Lung microvascular endothelial cell (primary cell): ENCODE data around the gene MELK. TPM values are rescaled to one million over a fixed set of nuclear protein-coding genes. Genes with fewer than 3 reads are reported as not detected.

Experiments
- DNase-seq, 2 donors: peaks; one replicate each; pipeline versions ENCODE4 v3.0.0 to v3.0.0-alpha.2; 2010; ENCODE audit warnings: low read depth in 2 of 2
- total RNA-seq: library from RNA; depleted of rRNA; stranded (reverse); fragments of >200 nt; gene quantifications from 2 replicates; pipeline ENCODE4 v1.2.1, GENCODE V29; 2014

The MELK gene
- total RNA-seq, 1 donor from 2014 or later, result 3.6 TPM

- DNase-seq, result no peak
These were observed 4.2 kb downstream of the MELK start for GRCh38 chr9:36576866-36577265.

- no peak for DNase-seq
These were observed 12.1 kb downstream of the MELK start for GRCh38 chr9:36584620-36585460.

GRCh38 chr9:36590231-36590630, 17.5 kb downstream of the MELK start:
- DNase-seq, result no peak

- DNase-seq, result peak in 1 of 2 donors; percentile 10
These were observed 20.3 kb downstream of the MELK start for GRCh38 chr9:36592801-36593583.

DNA sequence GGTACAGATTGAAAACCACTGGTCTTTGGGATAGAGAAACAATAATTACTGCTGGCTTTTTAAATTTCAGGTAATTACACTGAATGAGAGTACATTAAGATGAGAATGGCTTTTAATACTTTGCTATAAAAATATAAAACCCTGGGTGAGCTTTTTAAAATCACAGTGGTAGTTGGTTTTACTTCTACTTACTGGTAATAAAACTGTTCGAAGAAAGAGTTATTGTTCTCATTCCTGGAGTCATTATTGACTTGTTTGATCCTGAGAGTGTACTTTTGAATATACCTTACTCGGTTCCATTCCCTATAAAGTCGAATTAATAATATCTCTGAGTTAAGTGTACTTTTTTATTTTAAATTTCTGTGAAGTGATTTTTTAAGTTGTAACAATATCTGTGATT, 21.5 kb downstream of the MELK start:
- DNase-seq, result no peak

DNA sequence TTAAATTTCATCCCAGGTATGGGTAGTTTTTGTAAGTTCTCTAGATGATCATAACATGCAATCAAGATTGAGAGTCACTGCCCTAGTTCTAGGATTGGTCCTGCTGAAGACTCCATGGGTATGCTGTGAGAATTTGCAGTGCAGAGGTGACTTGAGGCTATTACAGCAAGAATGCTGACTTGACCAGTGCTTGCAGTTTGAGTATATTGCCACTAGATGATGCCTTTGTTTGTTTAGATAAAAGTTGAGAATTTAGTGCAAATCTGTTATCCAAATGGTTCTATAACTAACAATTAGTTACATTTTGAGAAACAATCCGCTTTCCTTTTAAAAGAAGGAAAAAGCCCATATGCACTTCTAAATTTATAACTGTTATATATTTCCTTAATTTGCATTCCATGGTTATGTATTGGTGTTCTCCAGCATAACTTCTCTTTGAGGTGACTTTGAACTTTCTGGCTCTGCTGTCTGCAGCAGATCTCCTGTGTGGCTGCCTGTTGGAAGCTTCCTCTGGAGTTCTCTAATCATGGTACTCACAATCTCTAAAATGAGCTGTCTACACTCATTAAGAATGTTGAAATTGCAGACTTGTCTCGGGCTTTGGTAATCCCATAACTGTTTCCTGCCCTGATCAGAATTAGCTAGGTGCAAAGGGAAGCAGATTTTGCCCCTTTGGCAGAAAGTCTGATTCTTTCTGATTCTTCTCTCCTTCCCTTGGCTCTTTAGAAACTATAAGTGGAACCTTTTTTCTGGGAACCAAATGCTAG, 24.9 kb downstream of the MELK start:
- DNase-seq, result peak; percentile 55 to 65

GRCh38 chr9:36598273-36598672, 25.6 kb downstream of the MELK start:
- no peak for DNase-seq

DNA sequence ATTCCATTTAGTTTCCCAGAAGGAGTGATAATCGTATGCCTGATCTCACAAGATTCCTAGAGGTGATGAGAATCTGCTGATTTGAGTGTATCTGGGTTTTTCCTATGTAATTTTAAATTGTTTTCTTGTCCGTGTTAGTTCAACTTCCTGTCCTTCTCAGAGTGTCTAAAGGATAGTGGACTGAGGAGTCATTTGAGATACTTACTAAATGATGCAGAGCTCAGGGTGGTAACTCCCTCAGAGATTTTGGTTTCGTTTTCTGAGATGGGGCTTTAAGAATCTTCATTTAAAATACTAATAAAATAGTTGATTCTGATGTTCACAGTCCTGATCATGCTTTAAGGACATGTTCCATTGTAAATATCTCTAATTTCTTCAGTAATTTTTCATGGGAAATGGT, 30.3 kb downstream of the MELK start:
- DNase-seq, result peak in 1 of 2 donors; percentile 49

DNA sequence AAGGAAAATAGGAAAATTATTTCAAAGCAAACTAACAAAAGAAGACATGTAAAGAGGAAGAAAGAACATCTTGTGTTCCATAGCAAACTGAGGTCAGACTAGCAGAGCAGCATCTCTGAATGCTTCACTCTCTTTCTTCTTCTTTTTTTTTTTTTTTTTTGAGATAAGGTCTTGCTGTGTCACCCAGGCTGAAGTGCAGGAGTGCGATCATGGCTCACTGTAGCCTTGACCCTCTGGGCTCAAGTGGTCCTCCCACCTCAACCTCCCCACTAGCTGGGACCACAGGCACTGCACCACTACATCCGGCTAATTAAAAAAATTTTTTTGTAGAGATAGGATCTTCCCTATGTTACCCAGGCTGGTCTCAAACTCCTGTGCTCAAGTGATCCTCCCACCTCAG, 36.6 kb downstream of the MELK start:
- no peak for DNase-seq

GRCh38 chr9:36622121-36622520, 49.4 kb downstream of the MELK start:
- DNase-seq, result no peak

GRCh38 chr9:36623280-36623679, 50.6 kb downstream of the MELK start:
- peak in 1 of 2 donors; percentile 3 for DNase-seq

DNA sequence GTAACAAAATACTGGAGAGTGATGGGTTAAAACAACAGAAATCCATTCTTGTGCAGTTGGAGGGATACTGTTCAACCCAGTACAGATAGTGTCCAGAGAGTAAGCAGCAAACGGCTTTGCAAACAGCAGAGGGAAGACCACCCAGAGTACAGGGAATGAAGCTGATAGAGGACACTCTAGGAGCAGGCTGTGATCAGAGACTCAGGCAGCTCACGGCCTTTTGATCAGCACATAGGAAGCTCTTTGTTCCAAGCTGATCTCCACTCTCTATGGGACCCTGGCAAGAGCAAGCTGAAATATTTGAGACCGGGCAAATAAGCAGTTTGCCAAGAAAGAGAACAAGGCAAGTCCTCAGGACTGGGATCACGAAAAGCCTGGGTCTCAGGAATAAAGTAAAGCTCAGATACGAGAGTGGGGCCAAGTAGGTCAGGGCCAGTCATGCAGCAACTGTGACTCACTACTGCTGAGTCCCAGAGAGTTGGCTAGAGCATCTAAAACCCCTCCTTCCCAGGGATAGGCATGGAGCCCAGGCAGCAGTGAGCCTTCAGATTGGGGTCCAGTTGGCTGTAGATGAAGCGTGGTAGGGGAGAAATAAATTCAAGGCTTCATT, 52.4 kb downstream of the MELK start:
- DNase-seq, result peak; percentile 47 to 78

- DNase-seq, result peak; percentile 48 to 68
These were observed 60.2 kb downstream of the MELK start for GRCh38 chr9:36632892-36633291.

DNA sequence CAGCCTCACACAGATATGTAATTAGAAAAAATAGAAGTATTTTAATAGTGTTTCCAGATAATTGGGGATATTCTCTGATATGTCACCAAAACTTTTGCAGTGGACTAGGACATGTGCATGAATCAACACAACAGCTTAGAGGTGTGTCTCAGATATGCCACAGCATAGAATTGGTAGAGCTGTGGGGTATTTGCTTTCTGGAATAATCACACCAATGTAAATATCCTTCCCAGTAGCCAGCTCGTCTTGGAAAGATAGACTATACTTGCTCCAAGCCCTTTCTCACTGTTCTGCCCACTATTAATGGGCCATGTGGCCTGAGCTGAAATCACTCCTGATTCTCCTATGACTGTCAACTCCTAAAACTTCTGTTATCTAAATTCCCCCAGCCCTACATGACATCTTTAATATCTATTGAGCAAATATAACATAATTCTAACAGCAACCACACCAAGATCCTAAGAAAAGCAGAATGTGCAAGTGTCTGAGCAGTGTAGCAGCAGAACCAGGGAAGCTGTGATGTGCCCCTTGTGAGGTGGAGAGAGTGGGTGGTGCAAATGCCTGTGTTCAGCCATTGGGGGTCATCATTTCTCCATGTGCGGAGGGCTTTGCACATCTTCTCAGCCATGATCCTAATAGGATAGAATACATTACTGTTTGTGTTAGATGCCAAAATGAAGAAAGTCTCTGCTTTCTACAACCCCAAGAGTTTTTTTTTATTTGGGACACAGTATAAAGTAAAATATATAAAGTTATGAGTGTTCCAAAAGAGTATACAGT, 65.0 kb downstream of the MELK start:
- peak; percentile 15 to 77 for DNase-seq

- no peak for DNase-seq
These were observed 68.2 kb downstream of the MELK start for GRCh38 chr9:36640771-36641381.

DNA sequence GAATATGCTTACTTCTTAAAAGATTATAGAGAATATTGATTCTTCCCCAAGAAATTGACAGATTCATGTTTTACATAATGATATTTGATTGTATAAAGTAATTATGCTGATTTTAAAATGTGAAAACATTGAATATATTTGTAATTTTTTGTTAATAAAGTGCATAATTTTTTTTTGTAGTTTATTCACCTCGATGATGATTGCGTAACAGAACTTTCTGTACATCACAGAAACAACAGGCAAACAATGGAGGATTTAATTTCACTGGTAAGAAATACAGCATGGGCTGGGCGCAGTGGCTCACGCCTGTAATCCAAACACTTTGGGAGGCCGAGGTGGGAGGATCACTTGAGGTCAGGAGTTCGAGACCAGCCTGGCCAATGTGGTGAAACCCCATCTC, 70.1 kb downstream of the MELK start:
- DNase-seq, result no peak

DNA sequence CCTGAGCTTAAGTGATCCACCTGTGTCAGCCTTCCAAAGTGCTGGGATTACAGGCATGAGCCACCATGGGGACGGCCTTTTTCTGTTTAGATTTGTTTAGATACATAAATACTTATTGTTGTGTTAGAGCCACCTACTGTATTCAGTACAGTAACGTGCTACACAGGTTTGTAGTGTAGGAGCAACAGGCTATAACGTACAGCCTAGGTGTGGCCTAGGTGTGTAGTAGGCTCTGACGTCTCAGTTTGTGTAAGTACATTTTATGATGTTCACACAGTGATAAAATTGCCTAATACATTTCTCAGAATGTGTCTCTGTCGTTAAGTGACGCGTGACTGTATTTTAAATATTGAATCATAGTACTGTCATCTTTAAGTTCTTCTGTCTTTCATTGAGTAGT, 84.1 kb downstream of the MELK start:
- DNase-seq, result no peak

GRCh38 chr9:36659500-36659899, 86.8 kb downstream of the MELK start:
- no peak for DNase-seq

DNA sequence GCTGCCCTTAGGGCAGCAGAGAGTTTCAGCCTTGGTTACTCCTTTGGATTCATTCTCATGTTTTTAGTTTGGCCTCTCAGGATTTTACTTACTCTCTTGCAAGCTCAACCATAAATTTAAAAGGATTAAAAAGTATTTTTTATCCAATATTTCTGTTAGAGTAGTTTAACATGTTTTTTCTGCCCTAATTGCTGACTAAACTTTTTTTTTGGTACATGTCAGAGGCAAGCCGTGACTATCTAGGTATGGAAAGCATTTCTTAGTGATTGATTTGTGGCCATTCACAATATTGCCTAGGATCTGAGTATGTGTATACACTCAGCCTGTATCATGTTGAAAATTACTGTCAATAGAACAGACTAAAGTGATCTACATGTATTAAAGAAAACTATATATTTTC, 92.1 kb downstream of the MELK start:
- DNase-seq, result peak in 1 of 2 donors; percentile 26

DNA sequence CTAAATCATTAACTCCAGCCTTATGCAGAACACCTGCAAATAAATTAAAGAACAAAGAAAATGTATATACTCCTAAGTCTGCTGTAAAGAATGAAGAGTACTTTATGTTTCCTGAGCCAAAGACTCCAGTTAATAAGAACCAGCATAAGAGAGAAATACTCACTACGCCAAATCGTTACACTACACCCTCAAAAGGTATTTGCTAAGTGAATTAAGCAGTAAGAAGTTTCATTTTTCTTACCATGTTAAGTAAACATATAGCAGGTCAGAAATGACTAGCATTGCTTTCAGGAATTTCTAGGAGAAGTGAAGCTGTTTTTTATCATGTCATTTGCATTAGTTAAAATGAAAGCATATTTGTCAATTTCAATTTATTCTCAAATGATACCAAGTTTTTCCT, 92.7 kb downstream of the MELK start:
- DNase-seq, result peak; percentile 6 to 9
